RCC 7860 (cell line): Measurements from ENCODE around the gene MTUS2.
"Not testable (repeated sequence)": the region's sequence is repeated elsewhere in the genome, so short reads cannot be mapped to it uniquely, and the experiment has no call there.

Experiments used
- DNase-seq: peaks from one replicate; pipeline ENCODE4 v3.0.0-alpha.2; 2015; ENCODE audit warnings: low spot score
- FAIRE-seq: peaks from 2 replicates; lab custom pipeline; 2012; peaks lifted over from hg19 to GRCh38; lab: Jason Lieb, UNC

Gene MTUS2

DNA sequence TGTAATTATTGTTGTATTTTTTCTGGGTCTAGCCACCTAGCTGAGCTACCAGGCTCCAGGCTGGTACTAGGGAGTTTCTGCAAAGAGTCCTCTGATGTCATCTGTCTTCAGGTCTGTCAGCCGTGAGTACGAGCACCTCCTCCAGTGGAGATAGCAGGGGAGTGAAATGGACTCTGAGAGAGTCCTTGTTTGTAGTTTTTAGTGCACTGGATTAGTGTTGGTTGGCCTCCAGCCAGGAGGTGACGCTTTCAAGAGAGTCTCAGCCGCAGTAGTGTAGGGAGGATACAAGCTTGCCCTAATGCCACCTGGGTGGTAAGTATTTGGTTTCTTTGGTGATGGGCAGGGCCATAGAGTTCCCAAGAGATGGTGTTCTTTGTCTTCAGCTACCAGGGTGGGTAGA, 390.5 kb downstream of the MTUS2 start:
- DNase-seq (no peak), FAIRE-seq (no peak)

DNA sequence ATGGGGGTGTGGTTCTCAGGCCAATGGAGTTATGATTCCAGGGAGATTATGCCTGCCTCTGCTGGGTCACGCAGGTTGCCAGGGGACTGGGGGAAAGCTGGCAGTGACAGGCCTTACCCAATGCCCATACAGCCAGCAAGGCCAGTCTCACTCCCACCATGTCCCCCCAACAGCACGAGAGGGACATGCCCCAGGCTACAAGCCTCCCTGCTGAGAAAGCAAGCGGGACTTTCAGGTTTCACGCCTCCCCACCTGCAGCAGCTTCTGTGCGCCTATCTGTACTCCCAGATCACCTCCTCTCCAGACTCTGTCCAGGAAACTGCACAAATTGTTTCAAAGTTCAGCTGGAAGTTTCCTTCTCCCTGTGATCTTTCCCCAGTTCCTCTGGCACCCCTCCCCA, 391.0 kb downstream of the MTUS2 start:
- DNase-seq, FAIRE-seq: not testable (repeated sequence)

DNA sequence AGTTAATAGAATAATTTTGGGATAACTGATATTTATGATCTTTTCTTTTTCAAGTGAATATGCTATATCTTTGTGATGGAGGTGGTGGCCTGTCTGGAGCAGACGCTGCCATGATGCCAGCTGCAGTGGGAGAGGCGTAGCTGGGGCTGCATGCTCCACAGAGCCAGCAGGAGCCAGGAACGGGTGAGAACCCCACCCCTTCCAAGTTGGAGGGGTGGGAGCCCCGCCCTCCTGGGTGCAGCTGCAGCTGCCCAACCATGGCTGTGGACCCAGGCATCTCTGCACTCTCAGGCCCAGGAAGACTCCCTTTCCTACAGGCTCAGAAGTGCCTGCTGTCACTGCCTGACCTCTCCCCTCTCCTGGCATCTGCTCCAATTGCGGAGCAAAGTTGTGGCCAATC, 402.3 kb downstream of the MTUS2 start:
- DNase-seq: no peak
- no peak for FAIRE-seq

DNA sequence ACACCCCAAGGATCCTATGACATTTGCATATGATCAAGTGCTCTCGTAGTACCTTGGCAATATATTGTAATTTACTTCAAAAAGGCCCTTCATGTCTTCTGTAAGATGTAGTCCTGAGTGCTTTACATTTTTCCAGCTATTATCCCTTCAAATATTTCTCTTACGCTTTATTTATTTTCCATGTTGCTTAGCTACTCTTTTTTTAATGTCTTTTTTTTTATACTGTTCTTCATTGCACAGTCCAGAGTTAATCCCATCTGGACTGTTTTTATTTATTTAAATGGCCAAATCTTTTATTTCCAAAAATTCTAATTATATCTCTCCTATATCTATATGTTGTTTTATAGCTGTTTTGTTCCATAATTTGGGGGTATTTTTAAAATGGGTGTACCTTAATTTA, 404.1 kb downstream of the MTUS2 start:
- FAIRE-seq: no peak

DNA sequence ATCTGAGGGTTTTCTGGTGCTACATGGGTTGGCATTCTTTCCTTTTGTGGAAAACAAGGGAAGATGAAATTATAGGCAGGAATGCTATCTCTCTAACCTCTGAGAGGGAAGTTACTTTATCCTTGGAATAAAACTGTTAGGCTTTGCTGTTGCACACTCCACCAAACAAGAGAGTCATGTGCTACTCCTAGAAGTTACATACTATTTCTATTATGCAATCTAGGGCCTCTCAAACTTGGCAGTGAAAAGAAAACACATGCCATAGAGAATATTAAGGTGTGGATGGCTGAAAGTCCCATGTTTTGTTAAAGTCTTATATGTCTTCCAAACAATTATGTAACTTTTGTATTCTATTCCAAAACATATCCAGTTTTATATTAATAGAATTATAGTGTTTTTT, 407.4 kb downstream of the MTUS2 start:
- DNase-seq (no peak), FAIRE-seq (no peak)

More for the DNA sequence above, 404.1 kb downstream of the MTUS2 start:
- no peak for DNase-seq

DNA sequence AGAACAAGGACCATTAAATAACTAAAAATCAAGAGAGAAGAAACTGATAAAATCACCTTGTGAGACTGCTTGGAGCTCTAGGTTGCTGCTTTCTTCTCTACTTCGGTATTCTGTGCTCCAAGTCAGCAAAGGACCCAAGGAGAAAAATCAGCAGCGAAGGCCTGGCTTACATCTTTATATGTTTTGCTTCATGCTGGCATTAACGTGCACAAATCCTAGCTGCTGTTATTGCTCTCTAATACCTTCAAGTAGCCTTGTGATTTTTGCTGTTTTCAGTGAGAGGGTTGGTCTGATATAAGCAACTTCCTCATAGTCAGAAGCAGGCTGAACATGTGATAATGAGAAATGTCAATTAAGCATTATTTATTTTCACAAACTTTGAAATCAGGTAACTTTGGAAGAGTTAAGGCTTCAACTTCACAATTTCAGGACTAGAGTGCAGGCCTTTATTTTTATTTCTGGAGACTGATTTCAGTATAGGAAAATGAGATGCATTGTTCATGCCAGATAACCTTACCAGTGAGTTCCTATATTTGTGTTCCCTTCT, 410.2 kb downstream of the MTUS2 start:
- DNase-seq (no peak), FAIRE-seq (no peak)

DNA sequence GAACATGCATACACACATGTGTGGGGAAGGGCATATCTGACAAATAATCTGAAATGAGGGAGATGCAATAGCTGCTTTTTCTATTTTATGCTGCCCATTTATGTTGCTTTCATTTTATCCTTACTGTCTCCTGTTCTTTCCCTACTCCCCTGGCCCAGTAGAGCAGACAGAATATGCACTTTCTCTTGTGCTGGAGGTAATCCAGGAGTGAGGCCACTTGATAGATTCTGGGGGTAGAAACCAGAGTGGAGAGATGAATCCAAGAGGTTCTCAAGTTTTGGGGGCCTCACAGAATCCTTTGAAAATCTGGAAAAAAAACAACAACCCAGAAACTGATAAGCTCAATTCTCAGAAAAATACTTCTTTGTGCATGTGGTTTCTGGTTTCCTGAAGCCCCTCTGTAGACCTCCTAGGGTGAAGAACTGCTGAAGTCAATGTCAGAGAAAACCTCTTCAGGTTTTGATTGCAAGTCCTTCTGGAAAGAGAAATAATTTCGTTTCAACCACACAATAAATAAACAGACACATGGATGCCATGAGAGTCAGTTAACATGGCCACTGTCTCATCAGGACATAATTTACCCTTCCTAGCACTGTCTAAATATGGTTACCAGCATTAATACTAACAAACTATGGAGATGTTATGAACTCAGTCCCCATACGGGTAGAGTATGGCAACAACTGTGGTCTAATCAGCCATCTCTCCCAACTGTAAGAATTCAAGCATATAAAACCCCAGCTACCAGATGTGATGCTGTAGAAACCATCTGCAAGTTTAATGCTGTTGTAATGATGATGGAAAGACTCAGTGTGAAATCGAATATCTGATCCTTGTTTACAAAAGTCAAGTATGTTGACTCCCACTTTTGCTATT, 419.8 kb downstream of the MTUS2 start:
- DNase-seq: no peak
- no peak for FAIRE-seq

DNA sequence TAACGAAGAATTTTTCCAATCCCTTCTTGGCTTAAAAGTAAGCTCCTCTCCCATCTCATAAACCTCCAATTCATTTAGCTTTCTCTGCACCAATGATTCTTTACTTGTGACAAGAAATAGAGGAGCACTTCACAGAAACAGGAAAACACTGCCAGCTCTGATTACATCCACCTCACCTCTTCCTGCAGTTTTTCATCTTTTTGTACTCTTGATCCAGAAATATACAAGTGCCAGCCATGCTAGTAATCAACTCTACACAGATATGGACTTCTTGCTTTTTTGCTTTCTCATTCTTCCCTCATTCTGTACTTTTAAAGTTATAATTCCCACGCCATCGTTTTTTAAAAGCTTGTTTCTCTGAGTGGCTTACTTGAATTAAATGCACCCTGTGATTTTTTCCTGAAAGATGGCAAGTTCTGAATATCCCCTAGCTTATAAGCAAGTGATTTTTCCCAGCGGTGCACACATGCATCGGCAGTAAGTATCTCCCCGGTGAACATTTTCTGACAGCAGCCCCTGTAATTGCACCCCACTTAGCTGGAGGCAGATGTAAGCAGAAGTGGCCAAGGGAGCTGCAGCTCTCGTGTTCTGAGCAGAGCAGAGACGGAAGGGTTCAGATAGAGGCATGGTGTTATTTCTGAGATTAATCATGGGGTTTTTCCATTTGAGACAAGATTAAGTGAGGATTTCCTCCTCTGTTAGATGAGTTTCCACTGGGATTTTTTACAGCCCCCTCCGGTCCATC, 434.7 kb downstream of the MTUS2 start:
- FAIRE-seq (no peak), DNase-seq (no peak)

DNA sequence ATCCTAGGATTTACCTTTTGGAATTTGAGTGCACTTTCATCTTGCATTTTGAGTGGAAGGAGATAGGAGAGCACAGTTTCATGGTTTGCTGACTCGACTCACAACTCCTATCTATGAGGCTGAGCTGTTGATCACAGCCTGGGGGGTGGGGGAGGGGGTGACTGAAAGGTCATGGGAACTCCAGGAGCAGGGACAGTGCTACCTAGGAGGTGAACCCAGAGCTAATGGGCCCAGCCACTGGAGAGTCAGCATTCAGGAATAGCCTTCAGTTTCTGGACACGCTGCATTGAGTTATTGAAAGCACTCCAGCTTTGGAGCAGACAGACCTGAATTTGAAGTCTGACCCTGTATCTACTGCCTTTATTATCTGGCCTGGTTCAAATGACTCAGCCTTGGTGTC, 435.4 kb downstream of the MTUS2 start:
- FAIRE-seq (no peak), DNase-seq (no peak)

DNA sequence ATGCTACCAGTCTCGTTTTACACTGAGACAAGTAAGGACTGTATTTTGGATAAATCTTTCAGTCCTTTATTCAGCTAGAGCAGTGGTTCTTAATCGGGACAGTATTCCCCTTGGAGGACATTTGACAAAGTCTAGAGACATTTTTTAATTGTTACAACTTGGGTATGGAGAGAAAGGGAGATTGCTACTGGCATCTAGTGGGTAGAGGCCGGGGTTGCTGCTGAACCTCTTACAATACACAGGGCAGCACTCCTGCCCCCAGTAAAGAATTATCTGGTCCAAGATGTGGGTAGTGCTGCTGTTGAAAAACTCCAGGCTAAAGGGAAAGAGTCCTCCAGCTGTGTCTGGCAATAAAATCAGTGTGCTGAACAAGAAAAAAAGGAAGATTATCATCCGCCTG, 440.5 kb downstream of the MTUS2 start:
- FAIRE-seq: no peak

DNA sequence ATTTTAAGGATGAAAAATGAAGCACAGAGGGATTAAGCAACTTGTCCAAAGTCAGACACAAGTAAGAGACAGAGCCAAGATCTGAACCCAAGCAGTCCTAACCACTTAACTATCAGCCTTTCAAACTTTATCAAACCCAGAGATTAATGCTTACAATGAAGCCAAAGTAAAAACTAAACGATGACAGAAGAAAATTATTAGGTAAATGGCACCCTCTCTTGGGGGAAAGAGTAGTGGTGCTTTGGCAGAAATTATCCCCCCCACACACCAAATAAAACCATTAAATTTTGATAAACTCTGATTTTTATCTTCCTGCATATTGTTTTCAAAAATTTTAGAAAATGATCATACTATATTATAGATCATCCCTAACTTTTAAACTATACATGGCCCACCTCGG, 446.1 kb downstream of the MTUS2 start:
- FAIRE-seq (no peak), DNase-seq (no peak)

More for the DNA sequence above, 440.5 kb downstream of the MTUS2 start:
- DNase-seq: no peak

DNA sequence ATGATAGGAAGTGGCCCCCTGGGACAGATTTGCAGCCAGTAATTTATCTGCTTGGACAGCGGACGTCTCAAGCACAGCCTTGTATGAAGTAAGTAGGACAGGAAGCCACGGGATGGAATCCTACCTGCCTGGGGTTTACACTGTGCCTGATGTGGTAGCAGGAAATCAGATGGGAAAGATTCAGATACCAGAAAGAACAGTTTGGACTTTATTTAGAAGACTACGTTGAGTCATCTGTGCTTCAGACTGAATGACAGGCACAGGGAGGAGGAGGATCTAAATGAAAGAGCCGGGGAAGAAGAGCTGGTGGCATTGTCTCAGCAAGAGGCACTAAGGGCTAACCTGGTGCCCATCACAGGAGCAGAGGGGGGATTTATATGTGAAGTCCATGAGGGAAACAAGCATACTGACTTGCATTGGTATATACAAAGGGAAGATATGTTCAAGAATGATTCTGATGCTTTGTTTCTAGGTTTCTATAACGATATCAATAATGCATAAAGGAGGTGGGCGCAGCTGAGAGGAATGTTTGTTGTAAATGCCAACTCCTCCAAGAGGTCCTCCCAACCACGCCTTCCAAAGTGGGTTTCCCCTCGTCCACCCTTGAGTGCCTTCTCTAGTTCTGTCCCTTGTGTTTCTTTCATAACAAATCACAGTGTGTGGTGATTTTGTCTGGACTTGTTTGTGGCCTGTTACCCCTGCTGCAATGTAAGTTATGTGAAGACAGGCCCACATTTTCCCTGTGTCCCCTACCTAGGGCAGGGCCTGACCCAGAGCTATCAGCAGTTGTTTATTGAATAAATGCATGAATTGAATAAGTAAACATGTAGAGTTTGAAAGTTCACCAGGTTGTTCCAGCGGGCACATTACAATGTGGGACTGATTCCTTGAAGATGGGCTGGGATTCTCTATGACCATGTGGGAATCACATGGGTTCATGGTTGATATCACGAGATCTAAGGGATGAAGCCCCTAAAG, 446.9 kb downstream of the MTUS2 start:
- no peak for FAIRE-seq
- no peak for DNase-seq

DNA sequence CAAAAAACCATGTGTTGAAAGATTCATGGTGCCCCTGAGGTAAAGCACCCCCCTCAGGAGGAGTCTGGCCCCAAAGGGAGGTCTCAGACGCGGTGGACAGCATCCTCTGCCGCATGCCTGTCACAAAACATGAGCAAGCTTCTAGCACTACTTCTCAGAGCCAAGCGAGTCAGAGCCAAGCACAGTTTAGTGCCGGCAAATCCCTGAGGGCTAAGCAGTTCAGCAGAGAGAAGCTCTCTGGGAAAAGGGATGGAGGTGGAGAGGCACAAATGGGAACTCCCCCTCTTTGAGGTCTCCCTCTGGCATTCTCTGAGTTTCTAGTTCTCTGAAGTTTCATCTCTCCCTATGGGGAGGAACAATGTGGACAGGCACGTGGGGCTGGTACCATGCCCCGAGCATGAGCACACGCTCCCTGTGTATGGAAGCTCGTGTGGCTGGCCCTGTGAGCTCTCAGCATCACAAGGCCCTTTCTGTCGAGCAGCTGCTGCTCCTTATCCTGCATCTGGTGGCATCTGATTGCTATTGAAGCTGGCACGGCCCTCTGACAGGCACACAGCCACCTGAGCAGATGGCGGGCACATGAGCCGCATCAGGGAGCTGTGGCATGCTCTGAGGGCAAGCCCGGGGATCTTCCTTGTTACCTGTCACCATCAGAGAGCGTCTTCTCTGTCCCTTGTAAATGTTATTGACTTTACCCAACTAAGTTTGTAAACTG, 450.3 kb downstream of the MTUS2 start:
- DNase-seq: no peak
- FAIRE-seq: no peak

DNA sequence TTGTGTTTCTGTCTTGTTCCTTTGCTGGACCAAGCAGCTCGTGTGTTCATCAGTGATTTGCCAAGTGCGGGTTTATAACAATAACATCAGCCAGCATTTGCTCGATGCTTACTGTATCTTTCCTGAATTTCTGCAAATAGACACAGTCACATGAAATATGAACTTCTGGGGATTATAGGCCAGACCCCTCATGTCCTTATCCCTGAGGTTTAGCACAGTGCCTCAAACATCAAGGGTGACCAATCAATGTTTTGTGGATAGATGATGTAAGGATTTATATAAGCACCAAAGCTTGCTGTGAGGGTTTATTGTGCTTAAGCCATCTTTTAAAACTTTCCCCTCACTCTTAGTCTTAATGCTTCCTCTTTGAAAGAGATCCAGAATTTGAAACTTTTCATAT, 451.5 kb downstream of the MTUS2 start:
- DNase-seq (no peak), FAIRE-seq (no peak)

DNA sequence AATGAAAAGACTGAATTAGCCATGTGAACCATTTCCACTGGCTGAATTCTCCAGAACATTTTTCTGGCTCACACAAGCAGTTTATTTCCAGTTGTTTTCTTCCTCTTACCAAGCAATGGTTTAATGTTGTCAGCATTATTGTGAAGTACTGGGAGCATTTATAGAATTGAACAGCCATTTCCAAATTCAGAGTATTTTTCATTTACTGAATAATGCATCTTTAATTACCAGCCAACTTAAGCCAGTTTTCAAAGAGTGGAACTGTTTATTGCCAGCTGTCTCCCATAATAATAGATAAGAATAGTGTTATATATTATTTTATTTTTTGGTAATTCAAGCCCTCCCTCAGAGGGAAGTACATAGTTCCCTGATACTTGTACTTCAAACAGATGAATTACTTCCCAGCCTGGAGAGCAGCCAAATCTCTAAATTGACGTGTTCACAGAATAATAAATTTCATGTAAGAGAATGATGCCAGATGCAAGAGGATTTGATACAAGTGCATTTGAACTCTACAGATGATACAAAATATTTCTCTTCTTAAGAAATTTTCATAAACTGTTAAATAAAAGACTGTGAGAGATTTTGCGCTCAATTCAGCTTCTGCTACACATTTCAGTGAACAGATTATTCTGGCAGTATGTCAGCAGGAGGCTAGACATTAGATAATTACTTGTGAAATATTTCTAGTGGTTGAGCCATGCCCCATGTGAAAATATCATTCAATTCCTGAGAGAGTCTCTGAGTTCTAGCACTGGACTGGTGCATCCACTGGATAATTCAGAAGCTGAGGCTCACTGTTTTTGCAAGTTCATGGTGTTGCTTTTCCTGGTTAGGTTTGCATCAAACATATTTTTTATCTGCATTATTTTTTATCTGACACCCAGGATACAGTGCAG, 459.5 kb downstream of the MTUS2 start:
- FAIRE-seq (no peak), DNase-seq (no peak)

DNA sequence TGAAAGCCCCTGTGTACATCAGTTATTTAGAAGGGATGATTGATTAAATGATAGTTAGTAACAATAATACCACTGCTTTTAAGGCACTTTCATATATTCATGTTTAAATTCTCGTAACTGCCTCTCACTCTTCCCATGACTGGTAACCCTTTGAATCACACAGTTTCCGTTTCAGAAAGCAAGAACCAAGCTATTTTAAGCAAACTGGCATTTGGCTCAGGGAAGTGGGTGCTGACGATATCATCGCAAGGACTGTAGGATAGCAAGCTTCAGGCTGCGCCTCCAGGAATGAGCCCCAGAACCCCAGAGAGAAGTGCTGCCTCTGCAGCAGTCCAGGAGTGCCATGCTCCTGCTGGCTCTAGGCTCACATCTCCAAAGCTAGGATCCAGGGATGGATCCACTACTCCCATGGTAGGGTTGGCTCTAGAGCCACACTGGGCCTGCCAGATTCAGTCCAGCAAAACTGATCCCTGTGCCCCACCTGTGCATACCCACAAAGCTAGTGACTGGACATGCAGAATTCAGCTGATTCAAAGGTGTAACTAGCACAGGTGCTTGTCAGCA, 461.9 kb downstream of the MTUS2 start:
- no peak for DNase-seq
- no peak for FAIRE-seq

DNA sequence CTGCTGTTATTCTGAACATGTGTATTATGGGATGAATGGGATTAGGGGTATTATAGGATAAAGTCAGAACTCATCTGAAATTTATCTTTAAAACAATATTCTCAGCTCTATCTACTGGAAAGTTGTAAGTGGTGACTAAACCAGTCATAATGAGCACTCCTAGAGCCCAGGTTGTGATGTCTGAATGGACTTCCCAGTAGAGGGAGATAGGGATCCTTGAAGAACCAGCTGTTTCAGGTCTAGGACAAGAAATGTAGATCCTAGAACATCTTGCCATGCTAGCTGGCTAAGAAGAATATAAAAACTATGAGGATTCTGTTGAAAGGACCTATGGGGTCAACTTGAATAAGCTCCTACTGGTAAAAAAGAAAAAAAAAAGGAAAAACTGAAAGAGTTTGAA, 464.6 kb downstream of the MTUS2 start:
- FAIRE-seq (no peak), DNase-seq (no peak)

DNA sequence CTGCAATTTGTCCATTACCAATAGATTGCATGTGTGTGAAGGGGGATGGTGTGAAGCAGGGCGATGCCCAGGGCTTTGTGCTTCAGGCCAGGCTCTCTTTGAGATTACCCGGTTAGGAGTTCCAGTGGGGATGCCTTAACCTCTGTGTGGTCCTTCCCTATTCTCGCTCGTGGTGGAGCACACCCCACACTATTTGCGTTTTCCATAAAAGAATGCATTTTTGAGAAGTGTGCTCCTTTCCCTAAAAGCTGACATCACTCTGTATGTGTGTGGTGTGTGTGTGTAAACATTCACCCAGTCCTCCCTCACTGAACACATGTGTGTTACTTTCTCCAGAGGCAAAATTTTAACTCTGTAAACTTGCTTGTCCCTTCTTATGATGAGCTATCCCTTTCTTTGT, 467.1 kb downstream of the MTUS2 start:
- DNase-seq (no peak), FAIRE-seq (no peak)

DNA sequence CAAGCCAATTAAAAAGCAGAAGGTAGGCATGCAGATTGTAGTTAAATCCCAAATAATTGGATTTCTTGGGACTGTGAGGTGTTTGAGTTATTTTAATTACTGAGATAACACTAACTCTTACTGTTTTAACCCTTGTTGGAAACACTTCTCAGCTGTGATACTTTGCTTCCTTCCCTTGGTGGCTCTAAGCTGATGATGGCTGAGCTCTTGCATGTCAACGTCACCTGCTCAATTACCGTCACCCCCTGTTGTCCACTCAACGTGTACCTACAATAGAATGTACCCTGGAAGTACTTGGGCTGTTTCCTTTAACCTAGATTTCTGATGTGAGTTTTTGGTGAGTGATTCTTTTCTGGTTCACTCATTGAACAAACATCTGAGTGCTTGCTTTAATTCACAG, 471.9 kb downstream of the MTUS2 start:
- DNase-seq: no peak
- no peak for FAIRE-seq
